AG09309 (cell line): ENCODE data around the gene IFT81.

Experiments
- DNase-seq: peaks from one replicate; pipeline ENCODE4 v3.0.0-alpha.2; 2010; ENCODE audit warnings: low read depth
- H3K4me3 ChIP-seq: 2 replicates; pipeline ENCODE4 v1.5.1; 2011; ENCODE audit warnings: mild to moderate bottlenecking, low read depth, low read length, moderate library complexity; ENCODE audit not compliant: control insufficient read depth
- CTCF ChIP-seq: IDR thresholded peaks from 2 replicates; pipeline ENCODE4 v1.5.1; 2011; ENCODE audit warnings: mild to moderate bottlenecking, low read depth, low read length, inconsistent platforms; ENCODE audit not compliant: insufficient read depth, control insufficient read depth; ENCODE audit errors: missing control alignments

The IFT81 gene

GRCh38 chr12:110171636-110172035, 47.5 kb downstream of the IFT81 start:
- H3K4me3 ChIP-seq = no peak overlapping the region
- no peak for TF ChIP-seq CTCF
- no peak for DNase-seq

GRCh38 chr12:110174373-110174996, 50.3 kb downstream of the IFT81 start:
- DNase-seq = no peak
- no peak for TF ChIP-seq CTCF
- H3K4me3 ChIP-seq = no peak overlapping the region

- no peak overlapping the region for H3K4me3 ChIP-seq
- TF ChIP-seq CTCF = no peak
- no peak for DNase-seq
Measured at GRCh38 chr12:110175201-110175600, 51.0 kb downstream of the IFT81 start.

- TF ChIP-seq CTCF = no peak
- no peak overlapping the region for H3K4me3 ChIP-seq
- DNase-seq = peak; percentile 10
Measured at GRCh38 chr12:110176745-110177144, 52.6 kb downstream of the IFT81 start.

GRCh38 chr12:110179291-110179690, 55.1 kb downstream of the IFT81 start:
- H3K4me3 ChIP-seq = no peak overlapping the region
- DNase-seq = peak; percentile 27
- TF ChIP-seq CTCF = no peak

GRCh38 chr12:110180591-110181005, 56.4 kb downstream of the IFT81 start:
- TF ChIP-seq CTCF = no peak
- no peak overlapping the region for H3K4me3 ChIP-seq
- DNase-seq = peak; percentile 81
